ENCODE results near the gene LY6G6F.

DNA sequence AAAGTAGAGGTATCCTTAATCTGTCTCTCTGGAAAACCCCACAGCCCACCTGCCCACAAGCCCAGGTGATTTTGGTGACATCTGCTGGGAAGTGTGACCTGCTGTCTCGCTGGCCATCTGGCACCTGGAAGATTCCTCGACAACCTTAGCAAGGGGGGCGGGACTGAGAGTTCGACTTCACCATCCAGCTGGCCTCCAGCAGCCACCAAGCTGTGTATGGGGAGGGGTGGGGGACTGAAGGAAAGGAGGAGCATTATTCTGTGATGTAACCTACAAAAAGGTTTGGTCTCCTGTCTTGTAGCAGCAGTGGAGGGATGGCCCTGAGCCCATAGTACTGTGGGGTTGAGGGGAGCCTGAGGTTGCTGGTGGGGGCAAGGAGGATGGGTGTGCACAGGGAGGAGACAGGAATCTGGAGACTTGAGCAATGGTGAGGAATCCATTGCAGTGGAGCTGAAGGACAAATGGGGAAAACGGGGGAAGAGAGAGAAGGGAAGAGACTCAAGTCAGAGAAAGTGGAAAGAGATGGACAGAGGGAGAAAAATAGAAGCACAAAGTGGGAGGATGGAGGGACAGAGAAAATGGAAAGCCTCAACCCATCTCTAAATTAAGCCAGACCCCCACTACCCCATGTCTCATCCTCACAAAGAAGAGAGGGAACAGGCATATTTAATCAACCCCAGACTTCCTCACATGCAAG, 4.0 kb downstream of the LY6G6F start:
- TF ChIP-seq POLR2A (IDR thresholded peaks at IDR 0.05; ENCODE audit: low read length) (no peak), GATA1 (IDR thresholded peaks at IDR 0.05; ENCODE audit: low read depth, low read length) (no peak)
